ENCODE data around the gene NELL1. TPM values are rescaled to one million over a fixed set of nuclear protein-coding genes. Genes with fewer than 3 reads are reported as not detected.

The NELL1 gene
- total RNA-seq, 3 donors from 2014 or later (not counting 1 experiment from before 2014, with no cell fraction given): not detected

DNA sequence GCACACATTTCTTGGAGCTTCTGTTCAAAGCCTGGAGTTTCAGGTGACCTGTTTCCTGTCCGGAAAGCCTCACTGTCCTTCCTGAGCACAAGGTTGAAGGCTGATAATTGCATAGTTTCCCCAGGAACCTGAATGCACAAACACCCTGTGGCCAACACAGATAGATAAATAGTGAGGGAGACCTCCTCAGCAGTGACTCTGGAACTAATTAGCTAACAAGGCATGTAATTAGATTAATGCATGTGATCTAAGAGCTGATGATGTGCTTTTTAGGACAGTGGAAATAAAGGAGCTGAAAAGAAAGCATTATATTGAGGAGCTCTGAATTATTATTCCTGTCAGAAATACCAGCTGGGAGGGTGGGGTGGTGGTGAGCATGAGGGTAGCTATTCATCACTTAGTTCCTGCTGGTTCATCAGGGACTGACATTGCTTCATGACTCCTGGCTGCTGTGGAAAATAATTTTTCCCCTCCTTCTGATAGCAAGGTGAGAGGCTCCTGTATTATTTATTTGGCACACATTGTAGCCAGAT, 101.1 kb downstream of the NELL1 start:
- WGBS (ENCODE audit: insufficient coverage): 86% methylated on average over 1 of the region's 1 CpG
- H3K4me1 ChIP-seq (ENCODE audit: control insufficient read depth, insufficient read depth, low read length): no peaks in the 10 kb centered on the region
- Mint-ChIP-seq H3K4me1 (no peaks in the 10 kb centered on the region), H3K27ac (no peak overlapping the region), H3K27me3 (ENCODE audit: low read depth in 2 of 2) (no peaks in the 10 kb centered on the region), H3K36me3 (no peaks in the 10 kb centered on the region), H3K9me3 (peaks cover 8 to 17% of the 10 kb centered on the region in 2 donors), H3K4me3 (no peak overlapping the region)
- H3K36me3 ChIP-seq (ENCODE audit: control insufficient read depth, insufficient read depth, low read length): no peaks in the 10 kb centered on the region
- intact Hi-C loops (cut with micrococcal nuclease): no loop called here
- H3K4me3 ChIP-seq (ENCODE audit: low read length): no peak overlapping the region
- DNase-seq (no peak), ATAC-seq (no peak)
- H3K9me3 ChIP-seq (ENCODE audit: control insufficient read depth, insufficient read depth, low read length): no peaks in the 10 kb centered on the region
- TF ChIP-seq, protein P1, sequence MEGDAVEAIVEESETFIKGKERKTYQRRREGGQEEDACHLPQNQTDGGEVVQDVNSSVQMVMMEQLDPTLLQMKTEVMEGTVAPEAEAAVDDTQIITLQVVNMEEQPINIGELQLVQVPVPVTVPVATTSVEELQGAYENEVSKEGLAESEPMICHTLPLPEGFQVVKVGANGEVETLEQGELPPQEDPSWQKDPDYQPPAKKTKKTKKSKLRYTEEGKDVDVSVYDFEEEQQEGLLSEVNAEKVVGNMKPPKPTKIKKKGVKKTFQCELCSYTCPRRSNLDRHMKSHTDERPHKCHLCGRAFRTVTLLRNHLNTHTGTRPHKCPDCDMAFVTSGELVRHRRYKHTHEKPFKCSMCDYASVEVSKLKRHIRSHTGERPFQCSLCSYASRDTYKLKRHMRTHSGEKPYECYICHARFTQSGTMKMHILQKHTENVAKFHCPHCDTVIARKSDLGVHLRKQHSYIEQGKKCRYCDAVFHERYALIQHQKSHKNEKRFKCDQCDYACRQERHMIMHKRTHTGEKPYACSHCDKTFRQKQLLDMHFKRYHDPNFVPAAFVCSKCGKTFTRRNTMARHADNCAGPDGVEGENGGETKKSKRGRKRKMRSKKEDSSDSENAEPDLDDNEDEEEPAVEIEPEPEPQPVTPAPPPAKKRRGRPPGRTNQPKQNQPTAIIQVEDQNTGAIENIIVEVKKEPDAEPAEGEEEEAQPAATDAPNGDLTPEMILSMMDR (IDR thresholded peaks at IDR 0.05): no peak
- no peaks in the 10 kb centered on the region for H3K27me3 ChIP-seq (ENCODE audit: control insufficient read depth, insufficient read depth, low read length)
- no peak overlapping the region for H3K27ac ChIP-seq (ENCODE audit: low read length)

DNA sequence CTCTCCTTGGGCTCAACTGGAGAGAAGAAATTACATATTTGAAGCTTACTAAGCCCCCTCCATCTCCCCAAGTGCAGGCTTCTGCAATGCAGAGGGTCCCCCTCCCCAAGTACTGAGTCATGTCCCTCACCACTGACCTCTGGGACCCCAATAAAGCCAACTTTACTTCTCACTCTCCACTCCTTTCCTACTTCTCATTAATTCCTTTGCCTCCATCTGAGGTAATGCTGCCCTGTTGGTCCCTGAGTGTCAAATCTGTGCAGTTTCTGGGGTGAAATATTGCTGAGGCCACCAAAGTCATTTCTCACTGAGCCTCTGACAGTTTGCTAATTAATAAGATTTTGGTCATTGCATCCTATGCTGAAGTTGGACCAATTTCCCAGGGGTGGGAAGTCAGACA, 101.6 kb downstream of the NELL1 start:
- intact Hi-C loops (cut with micrococcal nuclease): no loop called here
- TF ChIP-seq, protein P1 (IDR thresholded peaks at IDR 0.05): no peak
- H3K36me3 Mint-ChIP-seq: no peaks in the 10 kb centered on the region

DNA sequence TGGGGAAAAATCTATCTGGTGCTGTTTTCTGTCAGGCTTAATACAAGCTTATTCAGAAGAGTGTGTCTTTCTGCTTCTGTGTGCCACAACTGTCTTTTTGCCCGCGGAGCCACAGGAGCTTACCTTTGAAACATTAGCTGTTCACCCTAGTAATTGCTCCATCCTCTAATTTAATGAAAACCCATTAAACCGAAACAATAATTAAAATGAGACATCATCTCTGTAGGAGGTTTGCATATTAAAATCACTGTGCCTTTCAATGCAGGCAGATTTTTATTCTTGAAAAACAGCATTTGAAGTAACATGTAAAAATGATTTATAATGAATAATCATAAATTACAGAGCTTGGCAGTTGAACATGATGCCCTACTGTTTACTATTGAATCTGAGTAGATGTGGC, 102.3 kb downstream of the NELL1 start:
- Mint-ChIP-seq H3K9me3 (peaks cover 4 to 18% of the 10 kb centered on the region in 2 donors), H3K27ac (no peak overlapping the region), H3K4me1 (no peaks in the 10 kb centered on the region), H3K4me3 (no peak overlapping the region), H3K36me3 (no peaks in the 10 kb centered on the region), H3K27me3 (ENCODE audit: low read depth in 2 of 2) (no peaks in the 10 kb centered on the region)
- ATAC-seq (no peak), DNase-seq (no peak)
- H3K27ac ChIP-seq (ENCODE audit: low read length): no peak overlapping the region
- WGBS (ENCODE audit: insufficient coverage): 100% methylated on average over 2 of the region's 3 CpGs
- intact Hi-C loops (cut with micrococcal nuclease): no loop called here
- H3K36me3 ChIP-seq (ENCODE audit: control insufficient read depth, insufficient read depth, low read length): no peaks in the 10 kb centered on the region
- TF ChIP-seq, protein P1 (IDR thresholded peaks at IDR 0.05): no peak
- H3K27me3 ChIP-seq (ENCODE audit: control insufficient read depth, insufficient read depth, low read length): no peaks in the 10 kb centered on the region
- no peak overlapping the region for H3K4me3 ChIP-seq (ENCODE audit: low read length)
- no peaks in the 10 kb centered on the region for H3K9me3 ChIP-seq (ENCODE audit: control insufficient read depth, insufficient read depth, low read length)
- H3K4me1 ChIP-seq (ENCODE audit: control insufficient read depth, insufficient read depth, low read length): no peaks in the 10 kb centered on the region

More for the DNA sequence above, 101.6 kb downstream of the NELL1 start:
- no peak overlapping the region for H3K27ac Mint-ChIP-seq
- peaks cover 6 to 17% of the 10 kb centered on the region in 2 donors for H3K9me3 Mint-ChIP-seq
- H3K27me3 Mint-ChIP-seq (ENCODE audit: low read depth in 2 of 2): no peaks in the 10 kb centered on the region
- no peaks in the 10 kb centered on the region for H3K9me3 ChIP-seq (ENCODE audit: control insufficient read depth, insufficient read depth, low read length)
- no peak overlapping the region for H3K4me3 ChIP-seq (ENCODE audit: low read length)
- ATAC-seq (no peak), DNase-seq (no peak)
- H3K4me1 Mint-ChIP-seq: no peaks in the 10 kb centered on the region
- no peaks in the 10 kb centered on the region for H3K4me1 ChIP-seq (ENCODE audit: control insufficient read depth, insufficient read depth, low read length)
- no peaks in the 10 kb centered on the region for H3K27me3 ChIP-seq (ENCODE audit: control insufficient read depth, insufficient read depth, low read length)
- no peak overlapping the region for H3K4me3 Mint-ChIP-seq
- H3K27ac ChIP-seq (ENCODE audit: low read length): no peak overlapping the region
- no peaks in the 10 kb centered on the region for H3K36me3 ChIP-seq (ENCODE audit: control insufficient read depth, insufficient read depth, low read length)

DNA sequence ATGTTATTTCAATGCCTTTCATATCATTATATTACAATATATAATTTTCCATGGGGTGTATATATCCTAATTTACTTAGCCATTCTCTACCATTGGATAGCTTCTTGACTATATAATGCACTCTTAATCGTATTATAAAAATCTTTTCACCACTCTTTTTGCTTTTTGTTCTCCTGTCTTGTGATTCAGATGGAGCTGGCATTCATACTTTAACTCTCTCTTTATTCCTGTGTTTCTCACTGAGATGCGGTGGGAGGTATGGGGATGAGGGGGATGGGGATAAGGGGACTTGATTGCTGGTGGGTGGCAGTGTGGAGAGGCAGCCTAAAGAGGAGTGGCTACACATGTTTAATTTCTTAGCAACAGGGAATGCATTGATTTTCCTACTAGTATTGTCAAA, 105.9 kb downstream of the NELL1 start:
- H3K27ac Mint-ChIP-seq: no peak overlapping the region
- H3K27me3 Mint-ChIP-seq (ENCODE audit: low read depth in 2 of 2): no peaks in the 10 kb centered on the region
- no peak overlapping the region for H3K4me3 Mint-ChIP-seq
- H3K9me3 Mint-ChIP-seq: peaks cover 7 to 11% of the 10 kb centered on the region in 2 donors
- H3K4me1 Mint-ChIP-seq: no peaks in the 10 kb centered on the region
- TF ChIP-seq, protein P1 (IDR thresholded peaks at IDR 0.05): no peak
- intact Hi-C loops (cut with micrococcal nuclease): no loop called here
- DNase-seq (no peak), ATAC-seq (no peak)
- no peaks in the 10 kb centered on the region for H3K4me1 ChIP-seq (ENCODE audit: control insufficient read depth, insufficient read depth, low read length)
- no peak overlapping the region for H3K27ac ChIP-seq (ENCODE audit: low read length)
- H3K36me3 ChIP-seq (ENCODE audit: control insufficient read depth, insufficient read depth, low read length): no peaks in the 10 kb centered on the region
- no peaks in the 10 kb centered on the region for H3K27me3 ChIP-seq (ENCODE audit: control insufficient read depth, insufficient read depth, low read length)
- H3K4me3 ChIP-seq (ENCODE audit: low read length): no peak overlapping the region
- no peaks in the 10 kb centered on the region for H3K36me3 Mint-ChIP-seq
- 100% methylated on average over 1 of the region's 2 CpGs for WGBS (ENCODE audit: insufficient coverage)
- no peaks in the 10 kb centered on the region for H3K9me3 ChIP-seq (ENCODE audit: control insufficient read depth, insufficient read depth, low read length)

All from natural killer cell (primary cell).